GM12891 (cell line): Measurements from ENCODE around the gene MAST1. TPM values are rescaled to one million over a fixed set of nuclear protein-coding genes. Genes with fewer than 3 reads are reported as not detected.

ENCODE experiments used
- DNase-seq: peaks from one replicate; pipeline ENCODE4 v3.0.0; 2011; ENCODE audit warnings: low spot score; ENCODE audit not compliant: insufficient read length
- FAIRE-seq: peaks from 2 replicates; lab custom pipeline; 2011; peaks lifted over from hg19 to GRCh38; lab: Jason Lieb, UNC
- PAX5 ChIP-seq: IDR thresholded peaks from 2 replicates; pipeline ENCODE4 v1.6.1; 2011; ENCODE audit warnings: low read length, moderate library complexity, mild to moderate bottlenecking; ENCODE audit not compliant: insufficient read depth, severe bottlenecking
- POLR2A ChIP-seq: IDR thresholded peaks from 2 replicates; pipeline ENCODE4 v1.6.1; 2011; ENCODE audit warnings: low read depth, low read length, control low read depth
- POLR2AphosphoS5 ChIP-seq: IDR thresholded peaks from 2 replicates; pipeline ENCODE4 v1.6.1; 2011; ENCODE audit warnings: low read depth, low read length, control low read depth
- POU2F2 ChIP-seq: IDR thresholded peaks from 2 replicates; pipeline ENCODE4 v1.6.1; 2011; ENCODE audit warnings: low read depth, mild to moderate bottlenecking, control low read depth, low read length, moderate library complexity
- SPI1 ChIP-seq: IDR thresholded peaks from 2 replicates; pipeline ENCODE4 v1.6.1; 2011; ENCODE audit warnings: low read depth, low read length, control low read depth
- TAF1 ChIP-seq: IDR thresholded peaks from 2 replicates; pipeline ENCODE4 v1.6.1; 2011; ENCODE audit warnings: low read depth, low read length, control low read depth
- polyA plus RNA-seq: library from polyadenylated mRNA; unstranded; fragments of >200 nt; gene quantifications from one replicate; pipeline ENCODE4 v1.2.1, GENCODE V29; 2012; ENCODE audit warnings: low read depth, missing spikeins, inconsistent platforms; ENCODE audit not compliant: missing spikeins

MAST1 gene
- 0.82 TPM for polyA plus RNA-seq

DNA sequence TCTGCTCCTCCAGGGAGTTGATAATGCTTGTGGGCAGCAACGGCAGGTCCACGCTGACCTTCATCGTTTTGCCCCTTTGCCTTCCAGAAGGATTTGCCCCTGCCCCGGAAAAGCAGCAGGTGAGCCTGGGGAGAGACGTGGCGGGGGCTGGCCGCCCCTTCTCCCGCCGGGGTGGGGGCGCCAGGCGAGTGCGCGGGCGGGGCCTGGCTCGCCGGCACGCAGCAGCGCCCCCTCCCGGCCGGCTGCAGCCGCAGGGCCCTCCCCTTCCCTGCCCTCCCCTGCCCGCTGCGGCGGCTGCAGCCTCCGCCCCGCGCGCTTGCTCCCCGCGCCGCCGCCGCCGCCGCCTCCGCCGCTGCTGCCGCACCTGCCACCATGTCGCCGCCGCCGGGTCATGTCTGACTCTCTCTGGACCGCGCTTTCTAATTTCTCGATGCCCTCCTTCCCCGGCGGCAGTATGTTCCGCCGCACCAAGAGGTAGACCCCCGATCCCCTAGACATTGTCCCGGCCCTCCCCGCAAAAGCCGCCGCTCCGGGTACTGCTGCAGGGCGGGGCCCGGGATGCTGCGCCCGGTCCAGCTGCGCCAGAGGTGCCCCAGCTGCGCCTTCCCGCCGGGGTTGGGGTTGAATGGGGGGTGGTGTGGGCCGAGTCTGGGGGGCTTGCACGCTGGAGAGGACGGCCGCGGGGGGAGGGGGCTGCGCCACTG lies at the start of gene MAST1:
Gene MAST1 (plus strand): TSS at position 334 of the 704 bp plus-strand sequence. CDS start 58 bp downstream, at position 392.
- DNase-seq = peak; percentile 89
- no peak for TF ChIP-seq POLR2A
- TF ChIP-seq POU2F2 = no peak
- TF ChIP-seq SPI1 = no peak
- TF ChIP-seq POLR2AphosphoS5 = no peak
- TF ChIP-seq TAF1 = no peak
- TF ChIP-seq PAX5 = no peak
- peak; percentile 60 for FAIRE-seq

DNA sequence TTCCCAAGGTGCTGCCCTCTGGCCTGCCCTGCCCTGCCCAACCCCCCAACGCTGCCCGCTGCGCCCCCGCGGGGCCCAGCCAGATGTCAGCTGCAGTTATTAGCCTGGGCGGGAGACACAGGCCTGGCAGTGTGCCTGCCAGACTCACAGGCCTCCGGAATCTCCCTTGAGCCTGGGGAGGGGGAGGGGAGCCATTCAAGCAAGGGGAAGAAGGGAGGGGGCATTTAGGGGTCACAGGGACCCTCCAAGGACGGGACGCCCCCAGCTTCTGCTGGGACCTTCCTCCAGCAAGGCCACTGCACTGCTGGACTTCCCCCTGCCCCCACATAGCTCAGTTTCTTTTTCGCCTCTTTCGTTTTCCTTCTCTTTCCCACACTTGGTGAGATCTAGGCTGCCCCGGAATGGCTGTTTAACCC lies 49.6 kb upstream of the MAST1 start:
- FAIRE-seq = peak; percentile 58
- TF ChIP-seq SPI1 (peak; percentile 42; the same call in 1 of the 2 replicates), POU2F2 (peak; percentile 78), PAX5 (peak; percentile 6), POLR2A (peak; percentile 9; the same call in 1 of the 2 replicates), POLR2AphosphoS5 (peak; percentile 65; the same call in 1 of the 2 replicates), TAF1 (peak; percentile 36; the same call in 1 of the 2 replicates)
- no peak for DNase-seq

DNA sequence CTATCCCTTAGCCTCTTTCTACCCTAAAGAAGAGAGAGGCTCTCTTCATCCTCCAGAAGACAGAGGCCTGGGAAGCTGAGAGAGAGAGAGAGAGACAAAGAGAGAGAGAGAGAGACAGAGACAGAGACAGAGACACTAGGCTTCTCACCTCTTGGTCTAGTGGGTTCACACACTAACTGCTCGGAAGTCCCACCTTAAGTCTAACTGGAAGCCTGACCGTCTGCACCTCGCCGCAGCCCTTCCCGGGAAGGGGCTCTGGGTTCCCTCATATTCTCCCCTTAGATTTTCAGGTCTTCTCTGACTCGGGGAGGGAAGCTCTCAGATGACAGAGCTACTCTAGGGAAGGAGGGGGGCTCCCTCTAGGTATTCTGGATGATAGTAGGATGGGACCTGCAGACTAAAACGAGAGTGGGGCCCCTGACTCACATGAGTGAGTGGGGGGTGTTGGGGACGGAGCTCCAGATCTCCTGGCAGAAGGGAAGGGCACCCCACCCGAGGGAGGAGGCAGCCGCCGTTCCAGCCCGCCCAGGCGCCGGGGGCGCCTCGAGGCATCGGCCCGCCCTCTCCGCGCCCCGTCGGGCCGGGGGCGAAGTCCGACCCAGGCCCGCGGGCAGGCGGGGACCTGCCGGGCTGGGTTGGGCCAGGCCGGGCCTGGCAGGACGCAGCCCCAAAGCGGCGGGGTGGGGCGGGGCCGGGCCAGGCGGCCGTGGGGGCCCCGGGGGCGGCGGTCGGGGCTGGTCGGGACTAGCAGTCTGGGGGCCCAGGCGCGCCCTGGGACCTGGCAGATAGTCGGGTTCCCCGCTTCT lies 49.0 kb upstream of the MAST1 start:
- DNase-seq = no peak
- FAIRE-seq = no peak

DNA sequence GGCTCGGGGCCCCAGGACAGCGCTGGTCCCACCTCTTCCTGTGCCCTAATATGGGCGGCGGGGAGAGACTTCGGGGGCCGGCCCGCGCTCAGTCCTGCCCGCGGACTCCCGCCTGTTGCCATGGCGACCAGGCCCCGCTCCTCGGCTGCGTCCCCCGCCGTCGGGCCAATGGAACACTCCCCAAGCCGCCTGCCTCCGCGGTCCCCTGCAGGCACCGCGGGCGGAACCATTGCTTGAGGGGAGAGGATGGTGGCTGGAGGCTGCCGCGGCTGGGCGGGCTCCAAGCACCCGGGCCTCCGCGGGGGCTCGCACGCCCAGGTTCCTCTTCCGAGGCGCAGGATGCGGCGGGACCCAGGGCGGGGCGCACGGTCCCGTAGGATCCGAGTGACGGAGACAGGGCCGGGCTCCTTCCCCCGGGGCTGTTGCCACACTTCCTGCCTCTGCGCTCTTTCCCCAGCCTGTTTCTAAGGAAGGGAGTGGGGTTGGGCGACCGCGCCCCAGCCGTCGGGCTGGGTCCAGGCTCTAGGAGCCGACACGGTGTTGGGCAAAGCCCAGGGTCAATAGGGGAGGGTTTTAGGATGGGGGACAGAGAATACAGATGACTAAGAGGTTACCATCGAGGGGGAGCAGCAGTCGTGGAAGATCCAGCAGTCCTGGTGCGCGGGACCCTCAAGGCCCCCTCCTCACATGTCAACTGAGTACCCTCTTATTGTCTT lies 48.3 kb upstream of the MAST1 start:
- TF ChIP-seq POU2F2 (0 out of 2 replicates have a peak, but pooled peaks have one; percentile 21), SPI1 (peak; percentile 32; the same call in 1 of the 2 replicates), POLR2A (no peak), POLR2AphosphoS5 (peak; percentile 64; the same call in 1 of the 2 replicates), PAX5 (peak; percentile 30), TAF1 (peak; percentile 50)
- DNase-seq = peak; percentile 89
- FAIRE-seq = peak; percentile 80

More for the DNA sequence above, 49.0 kb upstream of the MAST1 start:
- TF ChIP-seq TAF1 (0 out of 2 replicates have a peak, but pooled peaks have one; percentile 9), POLR2A (no peak; the same call in 1 of the 2 replicates), POU2F2 (no peak), PAX5 (no peak)

DNA sequence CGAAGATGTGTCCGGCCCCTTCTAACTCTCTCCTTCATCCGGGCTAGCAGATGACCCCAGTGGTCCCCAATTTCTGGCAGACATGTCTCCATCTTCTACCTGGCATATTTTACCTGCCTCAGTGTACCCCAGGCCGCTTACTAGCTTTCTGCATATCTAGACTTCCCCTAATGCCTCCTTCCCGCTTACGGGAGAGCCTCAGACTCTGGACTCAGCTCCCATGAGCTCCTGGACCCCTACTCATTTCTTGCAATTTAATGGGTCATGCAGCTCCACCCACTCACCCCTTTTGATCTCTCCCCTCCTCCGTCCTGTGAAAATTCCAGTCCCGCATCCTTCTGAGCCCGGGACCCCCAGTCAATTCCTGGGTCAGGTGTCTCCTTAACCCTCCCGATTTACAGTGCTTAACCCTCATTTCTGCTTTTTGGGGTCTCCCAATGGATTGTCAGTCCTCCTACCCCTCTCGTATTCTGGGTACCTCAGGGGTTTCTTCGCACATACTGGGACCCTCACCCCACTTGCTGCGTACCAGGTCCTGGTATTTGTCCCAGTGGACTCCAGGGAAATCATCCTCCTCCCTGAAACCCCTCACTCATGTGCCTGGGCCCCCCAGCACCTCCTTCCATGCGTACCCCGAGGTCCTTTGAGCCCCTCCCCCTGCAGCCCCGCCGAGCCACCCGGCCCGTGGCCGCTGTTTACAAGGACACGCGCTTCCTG lies 47.5 kb upstream of the MAST1 start:
- FAIRE-seq (no peak), DNase-seq (no peak)
- no peak for TF ChIP-seq TAF1
- no peak for TF ChIP-seq SPI1
- no peak for TF ChIP-seq POLR2A
- TF ChIP-seq PAX5 = no peak
- no peak for TF ChIP-seq POU2F2
- TF ChIP-seq POLR2AphosphoS5 = no peak

DNA sequence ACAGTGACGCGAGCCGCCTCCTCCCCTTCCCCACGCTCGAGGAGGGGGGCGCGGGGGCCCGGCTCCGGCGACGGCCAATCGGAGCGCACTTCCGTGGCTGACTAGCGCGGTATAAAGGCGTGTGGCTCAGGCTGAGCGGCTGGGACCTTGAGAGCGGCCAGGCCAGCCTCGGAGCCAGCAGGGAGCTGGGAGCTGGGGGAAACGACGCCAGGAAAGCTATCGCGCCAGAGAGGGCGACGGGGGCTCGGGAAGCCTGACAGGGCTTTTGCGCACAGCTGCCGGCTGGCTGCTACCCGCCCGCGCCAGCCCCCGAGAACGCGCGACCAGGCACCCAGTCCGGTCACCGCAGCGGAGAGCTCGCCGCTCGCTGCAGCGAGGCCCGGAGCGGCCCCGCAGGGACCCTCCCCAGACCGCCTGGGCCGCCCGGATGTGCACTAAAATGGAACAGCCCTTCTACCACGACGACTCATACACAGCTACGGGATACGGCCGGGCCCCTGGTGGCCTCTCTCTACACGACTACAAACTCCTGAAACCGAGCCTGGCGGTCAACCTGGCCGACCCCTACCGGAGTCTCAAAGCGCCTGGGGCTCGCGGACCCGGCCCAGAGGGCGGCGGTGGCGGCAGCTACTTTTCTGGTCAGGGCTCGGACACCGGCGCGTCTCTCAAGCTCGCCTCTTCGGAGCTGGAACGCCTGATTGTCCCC lies 46.8 kb upstream of the MAST1 start, which contains the start of gene JUNB:
Gene JUNB (plus strand): TSS at position 142 of the 706 bp plus-strand sequence. CDS start 286 bp downstream, at position 428.
- TF ChIP-seq SPI1 (peak; percentile 54), POLR2A (peak; percentile 100), PAX5 (peak; percentile 64), POLR2AphosphoS5 (peak; percentile 100), TAF1 (peak; percentile 98), POU2F2 (peak; percentile 99)
- DNase-seq = no peak
- peak; percentile 95 for FAIRE-seq

DNA sequence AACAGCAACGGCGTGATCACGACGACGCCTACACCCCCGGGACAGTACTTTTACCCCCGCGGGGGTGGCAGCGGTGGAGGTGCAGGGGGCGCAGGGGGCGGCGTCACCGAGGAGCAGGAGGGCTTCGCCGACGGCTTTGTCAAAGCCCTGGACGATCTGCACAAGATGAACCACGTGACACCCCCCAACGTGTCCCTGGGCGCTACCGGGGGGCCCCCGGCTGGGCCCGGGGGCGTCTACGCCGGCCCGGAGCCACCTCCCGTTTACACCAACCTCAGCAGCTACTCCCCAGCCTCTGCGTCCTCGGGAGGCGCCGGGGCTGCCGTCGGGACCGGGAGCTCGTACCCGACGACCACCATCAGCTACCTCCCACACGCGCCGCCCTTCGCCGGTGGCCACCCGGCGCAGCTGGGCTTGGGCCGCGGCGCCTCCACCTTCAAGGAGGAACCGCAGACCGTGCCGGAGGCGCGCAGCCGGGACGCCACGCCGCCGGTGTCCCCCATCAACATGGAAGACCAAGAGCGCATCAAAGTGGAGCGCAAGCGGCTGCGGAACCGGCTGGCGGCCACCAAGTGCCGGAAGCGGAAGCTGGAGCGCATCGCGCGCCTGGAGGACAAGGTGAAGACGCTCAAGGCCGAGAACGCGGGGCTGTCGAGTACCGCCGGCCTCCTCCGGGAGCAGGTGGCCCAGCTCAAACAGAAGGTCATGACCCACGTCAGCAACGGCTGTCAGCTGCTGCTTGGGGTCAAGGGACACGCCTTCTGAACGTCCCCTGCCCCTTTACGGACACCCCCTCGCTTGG lies 46.1 kb upstream of the MAST1 start:
- no peak for DNase-seq

More for the DNA sequence above, 46.1 kb upstream of the MAST1 start:
- peak; percentile 84 for FAIRE-seq
- TF ChIP-seq TAF1 = peak; percentile 42; the same call in 1 of the 2 replicates
- no peak for TF ChIP-seq PAX5
- TF ChIP-seq POLR2A = peak; percentile 81; the same call in 1 of the 2 replicates
- TF ChIP-seq SPI1 = 0 out of 2 replicates have a peak, but pooled peaks have one; percentile 18
- TF ChIP-seq POU2F2 = no peak
- TF ChIP-seq POLR2AphosphoS5 = peak; percentile 87; the same call in 1 of the 2 replicates
